ENCODE results near the gene L3MBTL3.

The L3MBTL3 gene

DNA sequence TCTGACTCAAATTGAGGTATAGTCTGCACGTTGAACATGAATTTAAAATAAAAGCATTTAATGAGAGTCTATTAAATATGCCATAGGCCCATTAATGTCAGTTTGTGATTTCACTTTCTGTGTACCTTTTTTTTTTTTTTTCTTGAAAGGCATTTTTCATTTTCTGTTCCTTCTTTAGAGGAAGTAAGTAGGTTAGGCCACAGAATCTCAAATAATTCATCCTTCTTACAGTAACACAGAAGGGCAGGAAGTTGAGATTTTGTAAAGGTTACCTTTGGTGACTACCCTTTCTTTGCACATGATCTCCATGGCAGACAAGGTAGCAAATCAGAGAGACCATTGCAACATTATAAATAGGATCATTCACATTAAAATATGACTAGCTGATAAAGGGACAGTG is 9.6 kb downstream of the L3MBTL3 start:
- DNase-seq (ENCODE audit: low read depth in 2 of 2) = no peak

DNA sequence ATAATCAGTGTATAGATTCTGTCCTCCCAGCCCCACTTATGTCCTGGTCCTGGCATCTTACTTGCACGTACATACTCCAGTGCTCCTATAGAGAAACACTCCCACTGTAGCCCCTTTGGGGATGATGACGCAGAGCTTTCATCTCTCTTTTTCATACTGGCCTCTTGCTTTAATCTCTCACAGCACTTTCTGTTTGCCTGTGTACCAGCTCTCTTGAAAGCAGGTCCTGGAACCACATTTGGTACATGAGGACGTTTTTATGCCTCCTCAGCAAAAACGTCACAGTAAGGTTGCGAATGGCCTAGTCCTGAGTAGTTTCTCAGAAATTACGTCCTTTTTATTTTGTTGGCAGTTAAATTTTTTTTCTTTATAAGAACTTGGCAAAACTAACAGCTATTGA is 10.8 kb downstream of the L3MBTL3 start:
- DNase-seq (ENCODE audit: low read depth in 2 of 2) = no peak

DNA sequence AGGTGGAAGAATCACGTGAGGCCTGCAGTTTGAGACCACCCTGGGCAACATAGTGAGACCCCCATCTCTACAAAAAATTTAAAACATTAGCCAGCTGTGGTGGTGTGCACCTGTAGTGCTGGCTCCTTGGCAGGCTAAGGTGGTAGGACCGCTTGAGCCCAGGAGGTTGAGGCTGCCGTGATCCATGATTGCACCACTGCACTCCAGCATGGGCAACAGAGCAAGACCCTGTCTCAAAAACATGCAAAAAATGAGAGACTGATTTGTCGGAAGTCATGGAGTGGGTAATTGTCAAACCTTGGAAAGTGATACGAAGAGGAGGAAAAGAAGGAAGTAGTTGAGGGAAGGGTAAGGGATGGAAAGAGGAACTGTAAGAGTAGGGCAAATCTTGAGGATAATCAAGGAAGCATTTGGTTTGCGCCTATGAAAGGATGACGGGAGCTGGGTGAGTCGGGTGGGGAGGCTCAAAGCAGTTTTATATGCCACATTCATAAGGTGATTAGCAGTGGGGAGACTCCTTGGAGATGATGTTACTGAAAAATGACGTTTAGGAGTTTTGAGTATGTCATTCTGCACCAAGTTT is 14.5 kb downstream of the L3MBTL3 start:
- DNase-seq (ENCODE audit: low read depth in 2 of 2) = no peak

DNA sequence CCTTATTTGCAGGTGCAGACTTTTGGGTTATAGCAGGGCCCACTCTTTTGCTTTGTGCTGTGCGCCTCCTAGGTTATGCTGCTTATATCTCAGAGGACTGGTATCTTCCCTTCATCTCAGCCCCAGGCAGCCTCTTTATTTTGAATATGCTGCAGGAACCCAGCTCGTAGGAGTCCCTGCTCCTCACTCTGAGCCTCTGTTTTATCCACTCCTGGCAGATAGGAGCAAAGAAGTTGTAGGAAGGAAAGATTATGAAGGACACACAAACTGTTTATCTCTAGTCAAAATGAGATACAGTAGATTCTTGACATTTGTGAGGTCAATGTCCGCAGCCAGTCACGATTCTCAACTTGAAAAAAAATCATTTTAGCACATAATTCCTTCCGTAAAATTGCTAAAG is 15.6 kb downstream of the L3MBTL3 start:
- DNase-seq (ENCODE audit: low read depth in 2 of 2) = no peak

DNA sequence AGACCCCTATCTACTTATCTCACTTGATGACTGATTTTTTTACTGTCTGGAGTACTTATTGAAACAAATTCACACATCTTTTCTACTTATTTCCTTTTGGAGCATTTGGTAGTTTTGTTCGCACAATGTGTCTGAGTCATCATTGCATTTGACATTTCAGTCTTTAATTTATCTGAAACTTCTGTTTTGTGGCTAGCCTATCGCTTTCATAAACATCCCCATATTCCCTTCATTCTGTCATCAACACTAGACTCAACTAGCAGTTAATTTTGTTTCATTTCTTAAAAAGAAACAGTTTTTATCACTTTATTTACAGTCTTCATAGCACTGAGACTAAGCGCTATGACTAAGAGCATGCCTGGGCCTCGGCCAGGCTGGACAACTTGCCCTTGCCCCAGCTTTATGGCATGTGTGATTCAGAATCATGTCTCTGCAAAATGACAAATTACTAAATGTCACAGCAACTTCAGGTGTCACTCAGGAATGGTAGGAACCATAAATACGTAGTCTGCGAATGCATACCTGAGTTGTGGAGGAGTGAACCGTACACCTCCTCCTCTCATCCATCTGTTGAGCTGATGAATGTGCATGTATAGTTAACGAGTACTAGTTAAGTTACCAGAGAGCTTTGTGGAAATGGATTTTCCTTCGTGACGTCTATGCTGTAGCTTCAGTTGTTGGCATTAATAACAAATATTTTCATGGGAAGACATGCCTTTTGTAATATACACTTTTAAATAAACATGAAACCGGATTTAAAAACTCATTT is 16.2 kb downstream of the L3MBTL3 start:
- DNase-seq (ENCODE audit: low read depth in 2 of 2) = no peak

DNA sequence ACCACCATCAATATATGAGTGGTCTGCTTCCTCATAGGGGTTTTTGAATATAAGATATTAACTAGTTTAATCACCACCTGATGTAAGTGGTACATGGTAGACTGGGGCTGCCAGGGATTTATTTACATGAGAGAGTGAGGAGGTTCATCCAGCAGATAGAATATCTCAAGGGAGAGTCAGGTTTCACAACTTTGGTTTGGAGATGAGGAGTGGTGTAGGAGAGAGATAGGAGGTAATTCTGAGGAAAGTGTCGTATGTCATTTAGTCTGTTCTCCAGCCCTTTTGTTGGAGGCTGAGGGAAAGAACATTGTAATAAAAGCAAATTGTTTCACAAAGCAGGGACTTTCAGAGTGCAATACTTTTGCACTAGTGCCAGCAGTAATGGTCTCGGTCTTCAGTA is 16.8 kb downstream of the L3MBTL3 start:
- DNase-seq (ENCODE audit: low read depth in 2 of 2) = no peak

DNA sequence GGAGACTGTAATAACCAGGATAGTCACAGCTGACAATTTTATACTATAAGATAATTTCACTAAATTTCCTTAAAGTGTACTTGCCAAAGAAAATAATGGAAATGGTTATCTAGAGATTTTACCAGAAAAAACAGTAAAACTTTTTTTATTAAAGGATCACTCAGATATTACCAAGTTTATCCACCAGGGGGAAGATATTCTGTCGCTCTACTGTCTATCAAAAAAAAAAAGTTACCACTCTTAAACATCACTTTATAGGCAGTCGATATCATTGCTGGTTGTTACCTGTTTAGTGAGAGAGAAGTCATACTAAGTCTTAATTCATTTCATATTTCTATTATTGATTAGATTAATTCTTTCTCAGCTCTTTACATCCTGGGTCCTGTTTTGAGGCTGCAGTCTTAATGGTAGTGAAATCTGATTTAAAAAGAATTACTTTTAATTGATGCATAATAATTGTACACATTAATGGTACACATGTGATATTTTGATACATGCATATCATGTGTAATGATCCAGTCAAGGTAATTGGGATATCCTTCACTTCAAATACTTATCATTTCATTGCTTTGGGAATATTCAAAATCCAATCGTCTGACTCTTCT is 18.9 kb downstream of the L3MBTL3 start:
- no peak for DNase-seq (ENCODE audit: low read depth in 2 of 2)

DNA sequence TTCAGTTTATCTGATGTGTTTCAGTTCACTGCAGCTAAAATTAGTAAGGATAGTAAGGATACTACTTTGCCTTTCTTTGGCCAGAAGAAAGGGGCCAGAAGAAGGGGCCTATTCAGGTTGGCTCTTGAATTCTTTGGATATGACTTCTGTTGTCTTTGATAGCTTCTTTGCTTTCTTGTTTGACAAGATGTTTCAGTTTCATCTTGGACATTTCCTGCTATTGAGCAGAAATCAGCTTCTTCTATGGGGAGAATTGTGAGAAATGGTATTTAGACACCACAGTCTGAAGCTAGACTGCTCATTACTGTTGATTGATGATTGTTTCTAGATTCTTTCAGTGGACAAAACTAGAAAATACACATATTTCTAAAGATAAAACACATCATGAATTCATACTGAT is 23.2 kb downstream of the L3MBTL3 start:
- DNase-seq (ENCODE audit: low read depth in 2 of 2) = no peak

DNA sequence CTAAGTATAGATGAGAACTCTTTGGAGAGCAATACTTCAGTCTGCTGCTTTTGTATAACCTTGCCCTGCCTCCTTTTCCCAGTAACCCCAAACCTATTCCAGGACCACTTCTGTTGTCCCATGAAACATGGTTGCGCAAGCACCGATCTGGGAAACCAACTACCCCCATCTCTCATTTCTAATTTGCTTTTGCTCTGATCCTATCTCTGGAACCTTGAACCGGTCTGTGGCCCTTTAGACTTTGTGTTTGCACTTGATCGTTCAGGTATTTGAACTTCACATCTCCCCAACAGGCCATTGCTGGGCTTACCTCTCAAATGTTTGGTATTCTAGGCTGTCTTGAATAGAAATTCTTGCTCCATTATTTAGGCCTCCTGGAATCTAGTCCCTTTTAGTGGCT is 25.0 kb downstream of the L3MBTL3 start:
- no peak for DNase-seq (ENCODE audit: low read depth in 2 of 2)

DNA sequence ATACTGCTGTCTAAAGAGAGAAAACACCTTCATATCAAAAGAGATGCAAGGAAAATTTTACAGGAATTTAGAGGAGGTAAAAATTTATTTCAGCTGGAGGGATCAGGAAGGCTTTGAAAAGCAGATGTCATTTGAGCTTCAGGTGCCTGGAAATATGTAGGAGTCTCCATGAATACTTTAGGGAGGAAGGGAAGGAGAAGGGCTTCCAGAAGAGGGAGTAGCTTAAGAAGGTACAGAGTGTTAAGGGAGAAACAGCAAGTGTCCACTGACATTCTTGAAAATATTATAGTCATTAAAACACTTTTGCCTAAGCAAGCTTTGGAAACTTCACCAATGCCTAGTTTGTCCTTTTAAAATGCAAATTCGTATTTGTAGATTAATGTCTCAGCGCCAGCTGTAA is 27.2 kb downstream of the L3MBTL3 start:
- no peak for DNase-seq (ENCODE audit: low read depth in 2 of 2)

DNA sequence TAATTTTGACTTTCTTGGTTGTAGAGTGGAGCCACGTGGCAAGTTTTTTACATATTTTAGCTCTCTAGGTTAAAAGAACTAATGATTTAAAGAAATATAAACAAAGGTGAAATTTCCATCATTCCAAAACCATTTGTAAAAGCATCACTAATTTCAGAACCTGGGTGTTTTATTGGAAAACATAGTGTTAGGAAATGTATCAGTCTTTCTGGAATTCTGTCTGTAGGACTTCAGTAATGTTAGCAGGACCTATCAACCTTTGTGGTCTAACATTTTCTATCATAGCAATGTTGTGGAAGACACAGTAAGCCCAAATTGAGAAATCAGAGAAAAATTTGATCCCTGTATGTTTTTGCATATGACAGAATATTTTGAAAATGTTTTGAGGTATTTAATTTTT is 28.3 kb downstream of the L3MBTL3 start:
- DNase-seq (ENCODE audit: low read depth in 2 of 2) = no peak

DNA sequence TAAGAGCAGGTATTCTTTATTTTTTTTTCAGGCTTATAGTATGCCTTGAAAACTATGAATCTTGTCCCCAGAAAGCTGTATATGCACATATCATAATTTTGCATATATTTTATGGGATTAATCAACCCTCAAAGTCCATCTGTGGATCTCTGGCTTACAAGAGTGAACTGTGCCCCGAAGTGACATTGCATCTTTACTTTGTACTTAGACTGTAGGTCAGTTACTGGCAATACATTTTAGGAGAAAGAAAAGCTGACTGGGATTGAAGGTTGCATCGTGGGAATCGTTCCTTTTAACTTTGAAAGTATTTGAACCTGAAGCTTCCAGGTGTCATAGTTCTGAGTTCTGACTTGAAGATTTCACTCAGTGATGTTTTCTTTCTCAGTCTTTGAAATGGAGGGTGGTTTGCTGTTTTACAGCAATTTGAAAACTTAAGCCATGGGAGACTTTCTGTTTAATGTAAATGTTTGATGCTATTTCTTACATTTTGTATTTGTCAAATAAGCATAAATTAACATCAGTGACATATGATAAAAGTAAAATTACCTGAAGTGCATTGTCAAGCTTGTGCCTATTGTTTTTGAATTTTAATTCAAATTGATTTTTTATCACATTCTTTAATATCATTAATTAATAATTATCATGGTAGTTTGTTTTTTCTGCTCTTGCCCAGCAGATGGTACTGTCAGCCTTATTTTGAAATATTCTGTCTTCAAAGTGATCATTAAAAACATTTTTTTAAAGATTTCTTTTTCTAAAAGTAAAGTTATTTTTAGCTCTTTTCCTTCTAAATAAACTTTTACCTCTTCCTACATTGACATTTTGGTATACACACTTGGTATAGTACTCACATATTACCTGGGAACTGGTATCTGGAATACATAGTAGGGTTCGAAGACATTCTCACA is 29.0 kb downstream of the L3MBTL3 start:
- DNase-seq (ENCODE audit: low read depth in 2 of 2) = no peak

DNA sequence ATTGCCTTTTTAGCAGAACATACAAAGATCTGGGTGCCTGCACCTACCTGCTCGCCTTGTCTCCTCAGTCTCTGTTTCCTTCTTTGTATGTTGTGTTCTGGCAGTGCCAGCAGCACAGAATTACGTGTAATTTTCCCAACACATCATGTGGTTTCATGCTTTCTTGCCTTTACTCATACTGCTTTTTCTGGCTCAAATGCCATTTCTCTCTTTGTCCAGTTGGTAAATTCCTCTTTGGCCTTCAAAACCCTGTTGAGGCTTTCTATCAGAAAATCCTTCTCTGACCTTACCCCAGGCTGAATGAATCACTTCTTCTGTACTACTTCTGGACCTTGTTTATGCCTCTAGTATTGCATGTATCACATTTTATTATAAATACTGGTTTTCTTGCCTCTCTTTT is 31.8 kb downstream of the L3MBTL3 start:
- DNase-seq (ENCODE audit: low read depth in 2 of 2) = no peak

DNA sequence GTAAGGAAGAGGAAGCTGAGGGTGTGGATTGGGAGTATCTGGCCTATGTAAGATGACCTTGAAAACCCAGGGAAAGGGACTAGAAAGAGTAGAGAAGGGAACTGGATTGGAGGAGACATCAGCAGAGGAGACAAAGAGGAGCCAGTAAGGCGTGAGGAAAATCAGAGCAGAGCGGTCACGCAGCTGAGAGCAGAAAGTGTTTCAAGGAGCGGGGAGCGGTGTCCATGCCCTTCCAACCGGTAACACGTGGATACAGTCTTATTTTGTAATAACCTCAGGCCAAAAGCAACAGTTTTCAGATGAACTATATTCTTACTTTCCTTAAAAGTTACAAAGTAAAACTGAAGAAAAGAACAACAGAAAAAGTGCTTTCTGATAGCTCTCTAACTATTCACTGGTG is 36.3 kb downstream of the L3MBTL3 start:
- no peak for DNase-seq (ENCODE audit: low read depth in 2 of 2)

DNA sequence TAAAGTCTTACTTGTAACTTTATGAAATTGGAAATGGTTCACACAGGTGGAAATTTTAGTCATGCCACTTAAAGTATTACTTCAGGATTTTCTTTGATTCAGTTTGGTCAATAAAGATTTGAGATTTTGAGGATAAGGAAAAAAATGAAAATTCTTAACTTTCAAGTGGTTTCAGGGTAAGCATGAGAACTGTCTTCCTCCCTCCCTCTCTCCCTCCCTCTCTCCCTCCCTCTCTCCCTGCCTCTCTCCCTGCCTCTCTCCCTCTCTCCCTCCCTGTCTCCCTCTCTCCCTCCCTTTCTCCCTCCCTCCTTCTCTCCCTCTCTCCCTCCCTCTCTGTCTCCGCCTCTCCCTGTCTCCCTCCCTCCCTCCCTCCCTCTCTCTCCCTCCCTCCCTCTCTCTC is 36.9 kb downstream of the L3MBTL3 start:
- DNase-seq (ENCODE audit: low read depth in 2 of 2) = no peak

DNA sequence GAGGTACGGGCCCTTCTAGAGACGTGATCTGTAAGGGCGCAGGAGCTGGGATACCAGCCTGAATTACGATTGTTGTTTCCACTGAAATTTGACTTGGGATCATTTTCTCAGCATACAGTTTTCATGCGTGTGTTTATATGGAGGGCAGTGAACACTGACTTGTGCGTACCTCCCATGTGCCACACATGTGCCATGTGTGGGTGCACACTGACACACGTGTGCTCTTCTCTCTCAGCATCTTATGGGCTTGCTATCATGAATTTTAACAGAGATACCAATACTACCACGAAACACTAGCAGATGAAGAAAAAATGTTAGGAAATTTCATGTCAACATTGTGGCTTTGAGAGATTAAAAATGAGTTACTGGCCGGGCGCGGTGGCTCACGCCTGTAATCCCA is 39.1 kb downstream of the L3MBTL3 start:
- DNase-seq (ENCODE audit: low read depth in 2 of 2) = no peak

DNA sequence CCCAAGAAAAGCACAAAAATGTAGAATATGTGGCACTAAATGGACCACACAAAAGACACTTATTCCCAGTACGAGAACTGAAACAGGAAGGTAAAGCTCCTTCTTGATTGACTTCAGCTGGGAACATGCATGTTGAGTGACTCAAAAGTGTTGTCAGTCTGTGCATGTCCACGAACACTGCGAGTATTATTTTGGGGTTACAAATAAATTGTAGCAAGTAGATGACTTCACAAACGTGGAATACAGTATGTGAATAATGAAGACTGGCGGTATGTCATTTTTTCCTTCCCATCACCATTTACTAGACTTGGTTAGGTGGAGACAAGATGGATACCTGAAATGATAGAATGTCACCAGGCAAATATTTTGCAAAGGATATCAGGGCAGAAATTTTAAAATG is 45.4 kb downstream of the L3MBTL3 start:
- no peak for DNase-seq (ENCODE audit: low read depth in 2 of 2)

DNA sequence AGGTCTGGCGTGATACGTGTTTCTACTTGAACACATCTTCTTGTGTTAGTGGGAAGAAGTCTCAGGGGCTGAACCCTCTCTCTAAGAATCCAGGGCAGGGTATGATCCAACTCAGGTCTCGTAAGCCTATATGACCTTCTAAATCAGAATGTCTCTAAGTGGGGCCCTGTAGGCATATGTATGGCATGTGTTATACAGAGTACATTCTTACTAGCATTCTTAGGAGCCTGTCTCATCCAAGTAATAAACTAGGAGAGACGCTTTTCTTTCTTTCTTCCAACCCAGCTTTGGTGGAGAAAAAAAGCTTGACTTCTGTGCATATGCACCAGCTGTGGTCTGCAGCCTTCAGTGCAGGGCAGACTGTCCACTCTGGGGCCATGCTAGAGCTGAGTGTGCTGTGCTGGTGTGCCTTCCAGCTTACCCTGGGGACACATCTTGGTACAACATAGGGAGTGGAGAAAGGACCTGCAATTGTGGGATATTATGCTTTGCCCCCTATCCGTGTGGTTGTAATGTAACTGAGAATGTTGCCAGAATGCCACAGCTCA is 47.3 kb downstream of the L3MBTL3 start:
- DNase-seq (ENCODE audit: low read depth in 2 of 2) = no peak

DNA sequence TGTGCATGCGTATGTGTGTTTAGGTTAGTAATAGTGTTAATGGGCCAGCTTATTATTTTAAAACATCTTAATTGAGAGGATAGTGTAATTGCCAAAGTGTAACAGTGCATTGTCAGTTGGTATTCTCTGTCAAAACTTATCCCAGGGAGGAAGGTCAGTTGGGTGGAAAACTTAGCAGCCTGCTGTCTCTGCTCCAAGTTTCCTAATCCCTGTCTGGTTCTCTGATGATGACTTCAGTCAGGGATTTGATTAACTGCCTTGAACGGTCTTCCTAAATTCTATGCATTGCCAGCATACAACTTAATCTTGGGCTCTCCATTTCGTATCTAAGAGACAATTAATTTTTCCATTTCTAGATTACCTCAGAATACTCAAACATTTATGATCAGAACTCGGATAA is 51.1 kb downstream of the L3MBTL3 start:
- DNase-seq (ENCODE audit: low read depth in 2 of 2) = no peak

DNA sequence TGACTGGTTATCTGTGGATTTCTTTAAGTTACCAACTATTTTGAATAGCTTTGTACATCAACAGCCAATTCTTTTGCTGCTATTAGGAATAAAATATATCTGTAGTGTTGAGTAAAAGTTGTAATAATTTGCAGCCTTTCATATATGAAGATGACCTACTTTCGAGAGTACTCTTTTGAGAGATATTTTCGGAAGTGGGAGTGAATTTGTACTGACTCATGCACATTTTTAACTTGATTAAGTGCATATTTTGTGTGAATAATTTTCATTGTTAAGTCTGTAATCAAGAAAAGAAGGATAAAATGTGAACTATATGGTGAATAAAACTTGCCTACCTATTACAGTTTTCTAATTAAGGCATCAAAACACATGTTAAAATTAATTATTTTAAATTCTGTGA is 51.9 kb downstream of the L3MBTL3 start:
- no peak for DNase-seq (ENCODE audit: low read depth in 2 of 2)

DNA sequence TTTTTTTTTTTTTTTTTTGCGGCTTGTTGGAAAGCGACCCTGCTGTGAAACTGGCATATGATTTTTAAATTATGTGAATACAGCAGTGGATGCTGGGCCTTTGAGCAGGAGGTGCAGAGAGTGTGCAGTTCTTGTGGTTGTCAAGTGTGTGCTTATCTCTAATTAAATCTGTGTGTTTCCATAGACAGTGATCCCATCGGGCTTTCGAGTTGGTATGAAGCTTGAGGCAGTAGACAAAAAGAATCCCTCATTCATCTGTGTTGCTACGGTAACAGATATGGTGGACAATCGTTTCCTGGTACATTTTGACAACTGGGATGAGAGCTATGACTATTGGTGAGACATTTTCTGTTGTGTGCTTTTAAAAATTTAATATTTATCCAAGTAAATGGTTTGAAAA is 52.4 kb downstream of the L3MBTL3 start:
- DNase-seq (ENCODE audit: low read depth in 2 of 2) = no peak

DNA sequence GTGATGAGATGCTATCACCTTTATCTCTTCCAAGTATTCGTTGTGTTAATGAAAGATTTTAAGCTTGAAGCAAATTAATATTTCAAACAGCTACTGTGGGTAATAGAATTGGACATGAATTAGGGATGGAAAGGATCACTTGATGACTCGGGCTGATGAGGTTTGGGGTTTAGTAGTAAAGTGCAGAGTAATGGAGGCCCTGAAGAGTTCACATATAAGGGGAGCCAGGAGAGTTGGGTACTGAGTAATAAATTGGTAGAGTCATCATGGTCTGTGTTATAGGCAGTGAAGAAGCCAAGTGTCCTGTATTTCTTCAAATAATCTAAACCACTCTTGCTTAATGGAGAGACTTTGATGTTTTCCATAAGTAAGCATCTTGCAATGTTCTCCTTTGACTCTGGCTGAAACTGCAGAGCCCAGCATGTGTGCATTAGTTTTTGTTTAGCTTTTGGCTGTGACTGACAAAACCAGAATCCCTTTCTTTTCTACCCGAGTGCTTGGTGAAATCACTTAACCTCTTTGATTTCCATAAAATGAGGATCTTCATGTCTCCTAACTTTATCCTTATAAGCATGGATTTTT is 57.6 kb downstream of the L3MBTL3 start:
- DNase-seq (ENCODE audit: low read depth in 2 of 2) = no peak

Data from activated CD4-positive, alpha-beta T cell treated with anti-CD3 and anti-CD28 coated beads for 24 hours (primary cell).